Activated CD4-positive, alpha-beta T cell treated with anti-CD3 and anti-CD28 coated beads, Interleukin-2, Interleukin-4, amounts not matched to agents 100 ng/mL and 50 ng/mL, durations not matched to agents 16 hours and 8 hours (primary cell): Measurements from ENCODE around the gene ATF1.
"Not testable (repeated sequence)": the region's sequence is repeated elsewhere in the genome, so short reads cannot be mapped to it uniquely, and the experiment has no call there.

Experiments
- DNase-seq: peaks from one replicate; pipeline ENCODE4 v3.0.0-alpha.2; 2020; ENCODE audit warnings: low spot score

Gene ATF1

DNA sequence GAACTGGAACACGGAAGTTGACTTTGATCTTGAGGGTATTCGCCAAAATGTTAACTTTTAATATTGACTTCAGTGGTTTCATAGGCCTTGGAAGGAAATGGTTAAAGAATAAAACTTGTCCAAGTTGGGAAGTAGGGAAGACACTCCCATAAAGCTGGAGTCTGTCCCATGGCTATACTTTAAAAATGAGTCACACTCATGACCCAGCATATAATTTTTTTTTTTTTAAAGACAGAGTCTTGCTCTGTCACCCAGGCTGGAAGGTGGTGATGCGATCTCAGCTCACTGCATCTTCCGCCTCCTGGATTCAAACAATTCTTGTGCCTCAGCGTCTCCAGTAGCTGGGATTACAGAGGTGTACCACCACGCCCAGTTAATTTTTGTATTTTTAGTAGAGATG, 98.4 kb downstream of the ATF1 start:
- no peak for DNase-seq

DNA sequence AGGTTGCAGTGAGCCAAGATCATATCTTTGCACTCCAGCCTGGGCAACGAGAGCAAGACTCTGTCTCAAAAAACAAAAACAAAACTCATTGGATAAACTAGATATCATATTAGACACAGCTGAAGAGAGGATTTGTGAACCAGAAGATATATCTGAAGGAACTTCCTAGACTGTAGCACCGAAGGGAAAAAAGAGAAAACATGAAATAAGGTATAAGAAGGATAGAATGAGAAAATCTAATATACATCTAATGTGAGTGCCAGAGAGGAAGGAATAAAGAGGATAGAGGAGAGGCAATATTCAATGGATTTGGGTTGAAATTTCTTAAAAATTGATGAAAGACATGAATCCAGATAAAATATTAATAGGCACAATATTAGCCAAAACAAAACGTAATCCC, 101.4 kb downstream of the ATF1 start:
- no peak for DNase-seq

DNA sequence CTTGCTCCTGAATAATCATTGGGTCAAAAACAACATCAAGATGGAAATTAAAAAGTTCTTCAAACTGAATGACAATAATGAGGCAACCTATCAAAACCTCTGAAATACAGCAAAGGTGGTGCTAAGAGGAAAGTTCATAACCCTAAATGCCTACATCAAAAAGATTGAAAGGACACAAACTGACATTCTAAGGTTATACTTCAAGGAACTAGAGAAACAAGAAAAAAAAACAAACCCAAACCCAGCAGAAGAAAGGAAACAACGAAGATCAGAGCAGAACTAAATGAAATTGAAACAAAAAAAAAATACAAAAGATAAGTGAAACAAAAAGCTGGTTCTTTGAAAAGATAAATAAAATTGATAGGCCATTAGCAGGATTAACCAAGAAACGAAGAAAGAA, 105.0 kb downstream of the ATF1 start:
- not testable (repeated sequence) for DNase-seq
